K562 (cell line): ENCODE data around the gene CFAP97D2.

Source experiments
- HDAC3 ChIP-seq: fragments of 450-650 bp; IDR thresholded peaks from 2 replicates; pipeline ENCODE4 v1.6.1; 2018; ENCODE audit warnings: borderline replicate concordance, mild to moderate bottlenecking, moderate library complexity; ENCODE audit not compliant: partially characterized antibody
- L3MBTL2 ChIP-seq: fragments of 450-650 bp; IDR thresholded peaks from 2 replicates; pipeline ENCODE4 v1.6.1; 2016; ENCODE audit warnings: mild to moderate bottlenecking, moderate library complexity
- NR2C1 ChIP-seq, 2 experiments: fragments of 450-650 bp; IDR thresholded peaks; 2 replicates each; pipeline ENCODE4 v1.6.1; 2017; ENCODE audit warnings: mild to moderate bottlenecking in 2 of 2, antibody characterized with exemption in 1 of 2, inconsistent platforms in 1 of 2, missing compliant biosample characterization in 1 of 2, missing genetic modification characterization in 1 of 2
- TF ChIP-seq, protein P1 (sequence below): sonication (generic); formaldehyde crosslinking; IDR thresholded peaks from 2 replicates; pipeline ENCODE4 v1.8.1; 2022; ENCODE audit warnings: missing genetic modification reagents

DNA sequence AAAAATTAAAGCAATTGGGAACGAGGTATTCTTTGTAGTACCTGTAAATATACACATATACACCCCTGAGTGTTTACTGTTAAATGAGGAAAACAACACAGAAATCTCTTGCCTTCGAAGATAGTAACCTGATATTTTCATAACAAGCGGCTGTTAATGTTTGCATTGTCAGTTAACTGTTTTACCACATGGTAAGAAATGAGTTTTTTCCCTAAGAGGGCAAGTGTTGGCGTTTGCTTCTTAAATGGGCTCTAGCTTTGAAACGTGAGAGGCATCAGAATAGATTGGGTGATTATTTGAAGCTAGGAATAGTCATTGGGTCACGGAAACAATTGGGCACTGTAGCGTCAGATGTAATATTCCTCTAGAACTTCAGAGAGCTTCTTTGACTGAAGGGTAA, 80.3 kb downstream of the CFAP97D2 start:
- TF ChIP-seq NR2C1 (IDR thresholded peaks at IDR 0.05) (no peak), NR2C1 (tag; IDR thresholded peaks at IDR 0.05) (no peak), L3MBTL2 (no peak), HDAC3 (no peak)
- TF ChIP-seq, protein P1, sequence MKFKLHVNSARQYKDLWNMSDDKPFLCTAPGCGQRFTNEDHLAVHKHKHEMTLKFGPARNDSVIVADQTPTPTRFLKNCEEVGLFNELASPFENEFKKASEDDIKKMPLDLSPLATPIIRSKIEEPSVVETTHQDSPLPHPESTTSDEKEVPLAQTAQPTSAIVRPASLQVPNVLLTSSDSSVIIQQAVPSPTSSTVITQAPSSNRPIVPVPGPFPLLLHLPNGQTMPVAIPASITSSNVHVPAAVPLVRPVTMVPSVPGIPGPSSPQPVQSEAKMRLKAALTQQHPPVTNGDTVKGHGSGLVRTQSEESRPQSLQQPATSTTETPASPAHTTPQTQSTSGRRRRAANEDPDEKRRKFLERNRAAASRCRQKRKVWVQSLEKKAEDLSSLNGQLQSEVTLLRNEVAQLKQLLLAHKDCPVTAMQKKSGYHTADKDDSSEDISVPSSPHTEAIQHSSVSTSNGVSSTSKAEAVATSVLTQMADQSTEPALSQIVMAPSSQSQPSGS (CRISPR knock-in tag): no peak
